ENCODE data around the gene KYNU.

GRCh38 chr2:142966284-142966683 is 88.8 kb downstream of the KYNU start:
- no peak for TF ChIP-seq CTCF (IDR thresholded peaks at IDR 0.05)
- TF ChIP-seq POLR2A (IDR thresholded peaks at IDR 0.05) = no peak
